AG09309 (cell line): ENCODE measurements around the gene EMP1.

Experiments
- DNase-seq: peaks from one replicate; pipeline ENCODE4 v3.0.0-alpha.2; 2010; ENCODE audit warnings: low read depth
- H3K4me3 ChIP-seq: 2 replicates; pipeline ENCODE4 v1.5.1; 2011; ENCODE audit warnings: mild to moderate bottlenecking, low read depth, low read length, moderate library complexity; ENCODE audit not compliant: control insufficient read depth
- TF ChIP-seq, protein P1 (sequence below): IDR thresholded peaks from 2 replicates; pipeline ENCODE4 v1.5.1; 2011; ENCODE audit warnings: mild to moderate bottlenecking, low read depth, low read length, inconsistent platforms; ENCODE audit not compliant: insufficient read depth, control insufficient read depth; ENCODE audit errors: missing control alignments

The EMP1 gene

GRCh38 chr12:13163868-13164635 is 32.5 kb upstream of the EMP1 start:
- DNase-seq: no peak
- TF ChIP-seq, protein P1, sequence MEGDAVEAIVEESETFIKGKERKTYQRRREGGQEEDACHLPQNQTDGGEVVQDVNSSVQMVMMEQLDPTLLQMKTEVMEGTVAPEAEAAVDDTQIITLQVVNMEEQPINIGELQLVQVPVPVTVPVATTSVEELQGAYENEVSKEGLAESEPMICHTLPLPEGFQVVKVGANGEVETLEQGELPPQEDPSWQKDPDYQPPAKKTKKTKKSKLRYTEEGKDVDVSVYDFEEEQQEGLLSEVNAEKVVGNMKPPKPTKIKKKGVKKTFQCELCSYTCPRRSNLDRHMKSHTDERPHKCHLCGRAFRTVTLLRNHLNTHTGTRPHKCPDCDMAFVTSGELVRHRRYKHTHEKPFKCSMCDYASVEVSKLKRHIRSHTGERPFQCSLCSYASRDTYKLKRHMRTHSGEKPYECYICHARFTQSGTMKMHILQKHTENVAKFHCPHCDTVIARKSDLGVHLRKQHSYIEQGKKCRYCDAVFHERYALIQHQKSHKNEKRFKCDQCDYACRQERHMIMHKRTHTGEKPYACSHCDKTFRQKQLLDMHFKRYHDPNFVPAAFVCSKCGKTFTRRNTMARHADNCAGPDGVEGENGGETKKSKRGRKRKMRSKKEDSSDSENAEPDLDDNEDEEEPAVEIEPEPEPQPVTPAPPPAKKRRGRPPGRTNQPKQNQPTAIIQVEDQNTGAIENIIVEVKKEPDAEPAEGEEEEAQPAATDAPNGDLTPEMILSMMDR: no peak

DNA sequence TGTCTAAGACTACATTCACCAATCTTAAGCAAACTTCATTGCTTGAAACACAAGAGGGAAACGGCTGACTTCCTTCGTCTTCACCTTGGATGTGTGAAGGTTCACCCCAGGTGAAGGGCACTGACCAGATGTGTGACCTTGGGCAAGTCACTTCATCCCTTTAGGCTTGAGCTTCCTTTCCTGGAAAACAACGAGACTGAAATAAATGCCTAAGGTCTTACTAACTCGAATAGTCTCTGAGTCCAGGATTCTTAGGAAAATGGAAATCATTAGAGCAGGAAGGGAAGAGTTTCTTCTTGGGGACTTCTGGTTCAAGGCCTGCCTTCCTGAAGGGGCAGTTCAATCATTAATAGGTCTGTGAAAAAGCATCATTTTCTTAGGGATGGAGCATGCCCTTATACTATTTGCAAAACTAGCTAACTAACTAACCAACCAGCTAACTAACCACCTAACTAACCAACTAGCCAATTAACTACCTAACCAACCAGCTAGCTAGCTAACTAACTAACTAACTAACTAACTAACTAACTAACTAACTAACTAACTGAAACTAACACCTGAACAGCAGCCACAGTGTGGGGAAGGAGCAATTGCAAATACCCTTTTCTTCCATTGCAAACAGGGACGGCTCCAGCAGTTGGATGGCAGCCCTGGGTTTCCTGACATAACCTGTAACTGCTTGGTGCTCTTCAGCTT is 31.5 kb upstream of the EMP1 start:
- no peak for DNase-seq
- TF ChIP-seq, protein P1: no peak
- H3K4me3 ChIP-seq: no peak overlapping the region

More at GRCh38 chr12:13163868-13164635, 32.5 kb upstream of the EMP1 start:
- no peak overlapping the region for H3K4me3 ChIP-seq

GRCh38 chr12:13165617-13166041 is 30.9 kb upstream of the EMP1 start:
- no peak overlapping the region for H3K4me3 ChIP-seq
- TF ChIP-seq, protein P1: no peak
- no peak for DNase-seq

- no peak for DNase-seq
- TF ChIP-seq, protein P1: no peak
- H3K4me3 ChIP-seq: no peak overlapping the region
Measured at GRCh38 chr12:13167226-13167625, 29.3 kb upstream of the EMP1 start.

DNA sequence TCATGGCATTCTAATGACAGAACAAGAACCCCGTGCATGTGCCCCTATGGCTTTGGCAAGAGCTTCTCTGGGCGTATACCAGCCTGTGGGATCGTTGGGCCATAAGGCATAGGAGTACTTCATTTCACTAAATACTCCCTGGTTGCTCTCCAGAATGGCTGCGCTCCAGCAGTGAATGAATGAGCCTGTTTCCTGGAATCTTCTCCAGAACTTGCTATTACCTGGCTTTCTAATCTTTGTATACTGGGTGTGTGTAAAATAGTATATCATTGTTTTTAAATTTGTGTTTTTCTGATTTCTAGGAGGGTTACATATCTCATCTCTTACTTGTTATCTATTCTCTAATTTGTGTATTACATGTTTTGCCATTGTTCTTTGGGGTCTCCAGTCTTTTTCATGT is 28.6 kb upstream of the EMP1 start:
- TF ChIP-seq, protein P1: no peak
- no peak overlapping the region for H3K4me3 ChIP-seq
- no peak for DNase-seq

DNA sequence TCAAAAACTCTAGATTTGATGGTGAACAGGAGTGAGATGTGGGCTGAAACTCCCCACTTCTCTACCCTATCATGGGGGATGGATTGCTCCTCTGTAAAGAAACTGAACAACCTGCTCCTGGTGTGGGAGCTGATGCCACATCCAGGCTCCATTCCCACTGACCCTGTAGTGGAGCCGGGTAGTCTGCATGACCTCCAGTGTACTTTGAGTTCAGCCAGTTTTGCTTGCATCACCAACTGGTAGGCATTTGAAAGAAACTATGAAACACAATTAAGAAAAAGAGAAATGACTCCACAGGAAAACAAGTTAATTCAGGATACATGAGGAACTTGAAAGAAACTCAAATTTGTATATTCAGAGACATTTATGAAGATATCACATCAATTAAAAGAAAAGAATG is 27.3 kb upstream of the EMP1 start:
- no peak for DNase-seq
- TF ChIP-seq, protein P1: no peak

More for the DNA sequence above, 27.3 kb upstream of the EMP1 start:
- no peak overlapping the region for H3K4me3 ChIP-seq
